ENCODE data around the gene ITLN2. TPM values are rescaled to one million over a fixed set of nuclear protein-coding genes. Genes with fewer than 3 reads are reported as not detected.

The ITLN2 gene
- total and polyA plus RNA-seq, 9 of the 15 experiments (the other 6 are each of a cell fraction or from before 2014, with no cell fraction given) = not detected

DNA sequence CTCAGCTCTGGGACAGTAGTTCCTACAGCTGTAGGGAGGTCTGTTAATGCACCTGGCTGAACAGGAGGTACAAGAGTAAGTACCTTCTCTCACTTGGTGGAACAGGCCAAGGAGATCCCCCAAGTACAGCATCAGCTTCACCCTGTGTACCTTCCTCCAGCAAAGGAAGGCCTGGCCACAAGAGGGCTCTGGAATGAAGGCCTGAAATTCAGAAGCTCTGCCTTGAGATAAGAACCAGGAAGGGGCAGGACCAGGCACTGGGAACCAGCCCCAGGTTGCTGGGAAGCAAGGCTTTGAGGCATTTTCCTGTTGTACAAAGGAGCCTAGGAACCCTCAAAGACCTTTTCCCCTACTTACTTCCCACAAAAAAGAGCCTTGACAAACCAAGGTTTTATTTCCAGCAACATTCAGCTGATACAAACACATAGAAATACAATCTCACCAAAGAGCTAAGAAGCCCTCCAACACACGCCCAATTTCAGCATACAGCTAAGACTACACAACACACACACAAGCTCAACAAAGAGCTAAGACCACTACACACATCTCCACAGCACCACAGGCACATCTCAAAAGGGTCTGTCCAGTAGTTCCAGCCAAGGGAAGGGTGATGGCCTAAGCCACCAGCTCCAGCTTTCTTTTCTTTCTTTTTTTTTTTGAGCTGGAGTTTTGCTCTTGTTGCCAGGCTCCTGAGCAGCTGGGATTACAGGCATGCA is 42.9 kb upstream of the ITLN2 start (continued):
- TF ChIP-seq, protein P1, sequence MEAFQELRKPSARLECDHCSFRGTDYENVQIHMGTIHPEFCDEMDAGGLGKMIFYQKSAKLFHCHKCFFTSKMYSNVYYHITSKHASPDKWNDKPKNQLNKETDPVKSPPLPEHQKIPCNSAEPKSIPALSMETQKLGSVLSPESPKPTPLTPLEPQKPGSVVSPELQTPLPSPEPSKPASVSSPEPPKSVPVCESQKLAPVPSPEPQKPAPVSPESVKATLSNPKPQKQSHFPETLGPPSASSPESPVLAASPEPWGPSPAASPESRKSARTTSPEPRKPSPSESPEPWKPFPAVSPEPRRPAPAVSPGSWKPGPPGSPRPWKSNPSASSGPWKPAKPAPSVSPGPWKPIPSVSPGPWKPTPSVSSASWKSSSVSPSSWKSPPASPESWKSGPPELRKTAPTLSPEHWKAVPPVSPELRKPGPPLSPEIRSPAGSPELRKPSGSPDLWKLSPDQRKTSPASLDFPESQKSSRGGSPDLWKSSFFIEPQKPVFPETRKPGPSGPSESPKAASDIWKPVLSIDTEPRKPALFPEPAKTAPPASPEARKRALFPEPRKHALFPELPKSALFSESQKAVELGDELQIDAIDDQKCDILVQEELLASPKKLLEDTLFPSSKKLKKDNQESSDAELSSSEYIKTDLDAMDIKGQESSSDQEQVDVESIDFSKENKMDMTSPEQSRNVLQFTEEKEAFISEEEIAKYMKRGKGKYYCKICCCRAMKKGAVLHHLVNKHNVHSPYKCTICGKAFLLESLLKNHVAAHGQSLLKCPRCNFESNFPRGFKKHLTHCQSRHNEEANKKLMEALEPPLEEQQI (IDR thresholded peaks at IDR 0.05) = no peak
- TF ChIP-seq, protein P2, sequence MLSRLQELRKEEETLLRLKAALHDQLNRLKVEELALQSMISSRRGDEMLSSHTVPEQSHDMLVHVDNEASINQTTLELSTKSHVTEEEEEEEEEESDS (CRISPR knock-in tag; IDR thresholded peaks at IDR 0.05) = no peak
- TF ChIP-seq PCBP1 (IDR thresholded peaks at IDR 0.05; ENCODE audit: low read depth, low read length, poor library complexity, severe bottlenecking) (no peak), KLF6 (CRISPR knock-in tag; IDR thresholded peaks at IDR 0.05; ENCODE audit: borderline replicate concordance) (no peak), EP300 (IDR thresholded peaks at IDR 0.05; ENCODE audit: low read length) (peak; percentile 29; the same call in 1 of the 2 replicates), ZNF354B (CRISPR knock-in tag; IDR thresholded peaks at IDR 0.05) (no peak), MAZ (CRISPR knock-in tag; conservative IDR thresholded peaks at IDR 0.05 in 1 of 2, IDR thresholded peaks at IDR 0.05 in 1 of 2) (peak in 1 of 2 experiments; percentile 53; a peak in 1 of 4 replicates), POLR2AphosphoS2 (IDR thresholded peaks at IDR 0.05; ENCODE audit: low read length) (no peak), NUFIP1 (IDR thresholded peaks at IDR 0.05; ENCODE audit: partially characterized antibody) (no peak), ZNF41 (CRISPR knock-in tag; conservative IDR thresholded peaks at IDR 0.05) (no peak), FOXA1 (IDR thresholded peaks at IDR 0.05; ENCODE audit: borderline replicate concordance) (no peak), ZSCAN29 (IDR thresholded peaks at IDR 0.05) (no peak), SP1 (CRISPR knock-in tag; IDR thresholded peaks at IDR 0.05) (peak; percentile 53)
- TF ChIP-seq, protein P3, sequence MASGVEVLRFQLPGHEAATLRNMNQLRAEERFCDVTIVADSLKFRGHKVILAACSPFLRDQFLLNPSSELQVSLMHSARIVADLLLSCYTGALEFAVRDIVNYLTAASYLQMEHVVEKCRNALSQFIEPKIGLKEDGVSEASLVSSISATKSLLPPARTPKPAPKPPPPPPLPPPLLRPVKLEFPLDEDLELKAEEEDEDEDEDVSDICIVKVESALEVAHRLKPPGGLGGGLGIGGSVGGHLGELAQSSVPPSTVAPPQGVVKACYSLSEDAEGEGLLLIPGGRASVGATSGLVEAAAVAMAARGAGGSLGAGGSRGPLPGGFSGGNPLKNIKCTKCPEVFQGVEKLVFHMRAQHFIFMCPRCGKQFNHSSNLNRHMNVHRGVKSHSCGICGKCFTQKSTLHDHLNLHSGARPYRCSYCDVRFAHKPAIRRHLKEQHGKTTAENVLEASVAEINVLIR (CRISPR knock-in tag; IDR thresholded peaks at IDR 0.05) = no peak
- TF ChIP-seq, protein P4, sequence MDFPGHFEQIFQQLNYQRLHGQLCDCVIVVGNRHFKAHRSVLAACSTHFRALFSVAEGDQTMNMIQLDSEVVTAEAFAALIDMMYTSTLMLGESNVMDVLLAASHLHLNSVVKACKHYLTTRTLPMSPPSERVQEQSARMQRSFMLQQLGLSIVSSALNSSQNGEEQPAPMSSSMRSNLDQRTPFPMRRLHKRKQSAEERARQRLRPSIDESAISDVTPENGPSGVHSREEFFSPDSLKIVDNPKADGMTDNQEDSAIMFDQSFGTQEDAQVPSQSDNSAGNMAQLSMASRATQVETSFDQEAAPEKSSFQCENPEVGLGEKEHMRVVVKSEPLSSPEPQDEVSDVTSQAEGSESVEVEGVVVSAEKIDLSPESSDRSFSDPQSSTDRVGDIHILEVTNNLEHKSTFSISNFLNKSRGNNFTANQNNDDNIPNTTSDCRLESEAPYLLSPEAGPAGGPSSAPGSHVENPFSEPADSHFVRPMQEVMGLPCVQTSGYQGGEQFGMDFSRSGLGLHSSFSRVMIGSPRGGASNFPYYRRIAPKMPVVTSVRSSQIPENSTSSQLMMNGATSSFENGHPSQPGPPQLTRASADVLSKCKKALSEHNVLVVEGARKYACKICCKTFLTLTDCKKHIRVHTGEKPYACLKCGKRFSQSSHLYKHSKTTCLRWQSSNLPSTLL (IDR thresholded peaks at IDR 0.05) = no peak
- TF ChIP-seq, protein P5, sequence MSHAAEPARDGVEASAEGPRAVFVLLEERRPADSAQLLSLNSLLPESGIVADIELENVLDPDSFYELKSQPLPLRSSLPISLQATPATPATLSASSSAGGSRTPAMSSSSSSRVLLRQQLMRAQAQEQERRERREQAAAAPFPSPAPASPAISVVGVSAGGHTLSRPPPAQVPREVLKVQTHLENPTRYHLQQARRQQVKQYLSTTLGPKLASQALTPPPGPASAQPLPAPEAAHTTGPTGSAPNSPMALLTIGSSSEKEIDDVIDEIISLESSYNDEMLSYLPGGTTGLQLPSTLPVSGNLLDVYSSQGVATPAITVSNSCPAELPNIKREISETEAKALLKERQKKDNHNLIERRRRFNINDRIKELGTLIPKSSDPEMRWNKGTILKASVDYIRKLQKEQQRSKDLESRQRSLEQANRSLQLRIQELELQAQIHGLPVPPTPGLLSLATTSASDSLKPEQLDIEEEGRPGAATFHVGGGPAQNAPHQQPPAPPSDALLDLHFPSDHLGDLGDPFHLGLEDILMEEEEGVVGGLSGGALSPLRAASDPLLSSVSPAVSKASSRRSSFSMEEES (CRISPR knock-in tag; IDR thresholded peaks at IDR 0.05) = no peak
- TF ChIP-seq, protein P6, sequence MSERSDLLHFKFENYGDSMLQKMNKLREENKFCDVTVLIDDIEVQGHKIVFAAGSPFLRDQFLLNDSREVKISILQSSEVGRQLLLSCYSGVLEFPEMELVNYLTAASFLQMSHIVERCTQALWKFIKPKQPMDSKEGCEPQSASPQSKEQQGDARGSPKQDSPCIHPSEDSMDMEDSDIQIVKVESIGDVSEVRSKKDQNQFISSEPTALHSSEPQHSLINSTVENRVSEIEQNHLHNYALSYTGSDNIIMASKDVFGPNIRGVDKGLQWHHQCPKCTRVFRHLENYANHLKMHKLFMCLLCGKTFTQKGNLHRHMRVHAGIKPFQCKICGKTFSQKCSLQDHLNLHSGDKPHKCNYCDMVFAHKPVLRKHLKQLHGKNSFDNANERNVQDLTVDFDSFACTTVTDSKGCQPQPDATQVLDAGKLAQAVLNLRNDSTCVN (CRISPR knock-in tag; IDR thresholded peaks at IDR 0.05) = 0 out of 2 replicates have a peak, but pooled peaks have one; percentile 32
- TF ChIP-seq, protein P7, sequence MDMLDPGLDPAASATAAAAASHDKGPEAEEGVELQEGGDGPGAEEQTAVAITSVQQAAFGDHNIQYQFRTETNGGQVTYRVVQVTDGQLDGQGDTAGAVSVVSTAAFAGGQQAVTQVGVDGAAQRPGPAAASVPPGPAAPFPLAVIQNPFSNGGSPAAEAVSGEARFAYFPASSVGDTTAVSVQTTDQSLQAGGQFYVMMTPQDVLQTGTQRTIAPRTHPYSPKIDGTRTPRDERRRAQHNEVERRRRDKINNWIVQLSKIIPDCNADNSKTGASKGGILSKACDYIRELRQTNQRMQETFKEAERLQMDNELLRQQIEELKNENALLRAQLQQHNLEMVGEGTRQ (CRISPR knock-in tag; IDR thresholded peaks at IDR 0.05) = no peak
